Measurements from ENCODE around the gene ENDOG.

The ENDOG gene

GRCh38 chr9:128823903-128824406 lies 5.7 kb downstream of the ENDOG start:
- no peaks in the 10 kb centered on the region for H3K9me3 ChIP-seq (ENCODE audit: control insufficient read depth, low read length)
- no peaks in the 10 kb centered on the region for H3K36me3 ChIP-seq (ENCODE audit: control insufficient read depth, insufficient read depth, low read length)
- no peak overlapping the region for H3K9ac ChIP-seq (ENCODE audit: low read length)
- no peaks in the 10 kb centered on the region for H3K27me3 ChIP-seq (ENCODE audit: control insufficient read depth, insufficient read depth, low read length)
- H3K4me3 ChIP-seq (ENCODE audit: low read length) = no peak overlapping the region
- H3K4me1 ChIP-seq (ENCODE audit: control insufficient read depth, insufficient read depth, low read length) = peaks cover 14% of the 10 kb centered on the region

DNA sequence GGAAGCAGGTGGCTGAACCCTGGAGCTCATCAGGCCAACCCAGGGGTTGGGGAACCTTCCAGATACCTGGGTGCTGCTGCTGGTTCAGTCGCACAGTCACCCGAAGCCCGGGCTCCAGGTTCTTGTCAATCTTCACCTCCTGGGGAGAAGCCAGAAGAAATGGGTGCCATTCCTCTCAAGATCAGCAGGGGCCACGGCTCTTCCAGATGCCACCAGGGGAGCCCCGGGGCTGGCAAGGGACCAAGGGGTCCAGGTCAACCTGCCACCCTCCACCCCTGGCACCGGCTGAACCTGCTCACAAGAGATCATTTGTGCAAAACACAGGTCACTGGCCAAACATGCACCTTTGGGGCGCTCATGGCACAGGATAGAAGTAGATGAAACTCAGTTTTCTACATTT lies 6.6 kb downstream of the ENDOG start:
- Histone ChIP-seq H3K9me3 (ENCODE audit: control insufficient read depth, low read length) (no peaks in the 10 kb centered on the region), H3K27me3 (ENCODE audit: control insufficient read depth, insufficient read depth, low read length) (no peaks in the 10 kb centered on the region), H3K4me1 (ENCODE audit: control insufficient read depth, insufficient read depth, low read length) (peaks cover 18% of the 10 kb centered on the region), H3K4me3 (ENCODE audit: low read length) (no peak overlapping the region), H3K9ac (ENCODE audit: low read length) (no peak overlapping the region), H3K36me3 (ENCODE audit: control insufficient read depth, insufficient read depth, low read length) (no peaks in the 10 kb centered on the region)

DNA sequence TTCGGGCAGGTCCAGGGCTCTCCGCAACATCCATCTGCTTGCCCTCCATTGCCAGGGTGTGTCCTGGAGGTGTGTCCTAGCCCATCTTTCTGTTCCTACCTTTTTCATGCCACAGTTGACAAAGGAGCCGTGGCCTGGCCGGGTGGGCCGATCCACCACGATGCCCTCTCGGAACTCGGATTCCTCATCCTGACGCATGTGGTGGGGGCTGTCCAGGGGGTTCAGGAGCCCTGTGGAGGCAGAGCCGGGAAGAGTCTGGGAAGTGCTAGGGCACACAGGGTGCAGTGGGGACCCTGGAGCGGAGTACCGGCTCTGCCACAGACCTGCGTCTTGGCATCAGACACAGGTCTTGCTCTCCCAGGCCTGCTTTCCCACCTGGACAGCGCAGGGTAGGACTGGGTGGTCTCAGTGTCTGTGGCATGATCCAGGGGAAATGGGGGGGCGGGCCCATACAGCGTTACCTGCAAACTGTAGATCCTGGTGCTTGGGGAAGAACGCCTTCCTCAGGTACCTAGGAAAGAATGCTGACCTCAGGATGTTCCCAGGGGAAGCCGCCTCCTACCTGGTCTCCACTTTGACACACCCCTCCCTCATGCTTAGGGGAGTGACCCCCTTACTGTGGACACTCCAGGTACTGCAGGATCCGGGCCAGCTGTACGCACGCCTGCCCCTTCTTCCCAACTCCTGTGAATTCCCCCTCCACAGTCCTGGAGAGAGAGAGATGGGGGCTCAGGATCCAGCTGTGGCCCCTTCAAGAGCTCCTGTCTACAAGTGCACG lies 7.8 kb downstream of the ENDOG start:
- Histone ChIP-seq H3K27me3 (ENCODE audit: control insufficient read depth, insufficient read depth, low read length) (no peaks in the 10 kb centered on the region), H3K9me3 (ENCODE audit: control insufficient read depth, low read length) (no peaks in the 10 kb centered on the region), H3K4me3 (ENCODE audit: low read length) (no peak overlapping the region), H3K36me3 (ENCODE audit: control insufficient read depth, insufficient read depth, low read length) (no peaks in the 10 kb centered on the region), H3K4me1 (ENCODE audit: control insufficient read depth, insufficient read depth, low read length) (peaks cover 15% of the 10 kb centered on the region), H3K9ac (ENCODE audit: low read length) (no peak overlapping the region)

DNA sequence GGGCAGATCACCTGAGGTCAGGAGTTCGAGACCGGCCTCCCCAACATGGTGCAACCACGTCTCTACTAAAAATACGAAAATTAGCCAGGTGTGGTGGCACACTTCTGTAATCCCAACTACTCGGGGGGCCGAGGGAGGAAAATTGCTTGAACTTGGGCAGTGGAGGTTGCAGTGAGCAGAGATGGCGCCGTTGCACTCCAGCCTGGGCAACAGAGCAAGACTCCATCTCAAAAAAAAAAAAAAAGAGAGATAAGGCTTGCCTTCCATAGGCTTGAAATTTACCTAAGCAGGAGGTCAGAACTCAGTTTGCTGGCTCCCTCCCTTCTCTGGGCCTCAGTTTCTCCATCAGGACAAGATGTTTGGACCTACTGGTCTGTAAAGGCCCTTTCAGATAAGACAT lies 10.0 kb downstream of the ENDOG start:
- H3K9ac ChIP-seq (ENCODE audit: low read length) = no peak overlapping the region
- H3K4me3 ChIP-seq (ENCODE audit: low read length) = no peak overlapping the region
- H3K27me3 ChIP-seq (ENCODE audit: control insufficient read depth, insufficient read depth, low read length) = no peaks in the 10 kb centered on the region
- H3K4me1 ChIP-seq (ENCODE audit: control insufficient read depth, insufficient read depth, low read length) = peaks cover 15% of the 10 kb centered on the region
- no peaks in the 10 kb centered on the region for H3K9me3 ChIP-seq (ENCODE audit: control insufficient read depth, low read length)
- H3K36me3 ChIP-seq (ENCODE audit: control insufficient read depth, insufficient read depth, low read length) = no peaks in the 10 kb centered on the region

DNA sequence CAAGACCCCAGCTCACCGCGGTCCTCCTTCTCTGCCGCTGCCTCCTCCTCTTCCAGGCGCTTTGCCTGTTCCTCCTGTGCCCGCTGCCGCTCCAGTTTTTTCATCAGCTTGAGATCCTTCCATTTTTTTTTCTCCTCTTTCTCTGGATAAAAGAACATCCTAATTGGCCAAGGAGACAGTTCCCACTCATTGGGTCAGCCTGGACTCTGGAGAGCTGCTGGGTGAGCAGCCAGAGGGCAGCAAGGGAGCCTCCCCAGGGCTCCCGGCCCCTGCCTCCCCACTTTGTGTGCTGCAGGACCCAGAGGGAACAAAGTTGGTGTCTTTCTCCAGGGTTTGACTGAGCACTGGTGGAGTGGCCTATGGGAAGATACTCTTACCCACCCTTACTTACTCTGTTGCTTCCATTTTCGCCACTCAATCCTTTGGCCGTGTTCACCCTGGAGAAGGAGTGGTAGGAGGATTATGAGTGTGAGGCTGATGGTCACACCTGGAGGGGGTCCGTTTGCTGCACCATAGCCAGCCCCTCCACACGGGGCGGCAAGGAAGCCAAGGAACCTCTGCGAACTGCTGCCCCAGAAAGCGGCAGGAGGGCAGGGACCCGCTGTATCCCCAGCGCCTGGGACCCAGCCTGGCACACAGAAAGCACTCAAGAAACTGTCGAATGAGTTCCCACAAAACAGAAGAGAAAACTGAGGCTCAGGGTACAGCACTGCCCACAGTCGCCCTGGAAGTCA lies 10.6 kb downstream of the ENDOG start:
- Histone ChIP-seq H3K36me3 (ENCODE audit: control insufficient read depth, insufficient read depth, low read length) (no peaks in the 10 kb centered on the region), H3K9me3 (ENCODE audit: control insufficient read depth, low read length) (no peaks in the 10 kb centered on the region), H3K9ac (ENCODE audit: low read length) (peak overlapping the region; percentile 87)

GRCh38 chr9:128829477-128830251 lies 11.4 kb downstream of the ENDOG start, which contains the start of gene SPOUT1:
Gene SPOUT1 (minus strand): TSS chr9:128829794. CDS start chr9:128829780, 14 bp downstream.
- Histone ChIP-seq H3K36me3 (ENCODE audit: control insufficient read depth, insufficient read depth, low read length) (no peaks in the 10 kb centered on the region), H3K9me3 (ENCODE audit: control insufficient read depth, low read length) (no peaks in the 10 kb centered on the region), H3K4me3 (ENCODE audit: low read length) (peak within 1 kb of the TSS; percentile 89), H3K27me3 (ENCODE audit: control insufficient read depth, insufficient read depth, low read length) (no peaks in the 10 kb centered on the region), H3K4me1 (ENCODE audit: control insufficient read depth, insufficient read depth, low read length) (peaks cover 15% of the 10 kb centered on the region), H3K9ac (ENCODE audit: low read length) (peak within 1 kb of the TSS; percentile 87)

More for the DNA sequence above, 10.6 kb downstream of the ENDOG start:
- Histone ChIP-seq H3K4me1 (ENCODE audit: control insufficient read depth, insufficient read depth, low read length) (peaks cover 15% of the 10 kb centered on the region), H3K4me3 (ENCODE audit: low read length) (peak overlapping the region; percentile 89), H3K27me3 (ENCODE audit: control insufficient read depth, insufficient read depth, low read length) (no peaks in the 10 kb centered on the region)

DNA sequence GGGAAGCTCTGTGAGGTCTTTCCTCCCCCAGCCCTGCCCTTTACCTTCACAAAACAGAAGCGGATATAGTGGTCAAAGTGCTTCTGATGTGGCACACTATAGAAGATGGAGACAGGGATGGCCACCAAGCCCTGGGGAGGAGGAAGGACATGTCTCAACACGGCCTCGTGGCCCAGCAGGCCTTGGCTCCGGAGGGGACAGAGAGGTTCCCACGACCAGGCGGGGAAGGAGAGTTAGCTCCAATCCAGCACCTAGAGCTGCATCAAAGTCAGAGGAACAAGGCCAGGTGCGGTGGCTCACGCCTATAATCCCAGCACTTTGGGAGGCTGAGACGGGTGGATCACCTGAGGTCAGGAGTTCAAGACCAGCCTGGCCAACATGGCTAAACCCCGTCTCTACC lies 15.4 kb downstream of the ENDOG start:
- Histone ChIP-seq H3K9ac (ENCODE audit: low read length) (no peak overlapping the region), H3K4me3 (ENCODE audit: low read length) (no peak overlapping the region), H3K27me3 (ENCODE audit: control insufficient read depth, insufficient read depth, low read length) (no peaks in the 10 kb centered on the region), H3K4me1 (ENCODE audit: control insufficient read depth, insufficient read depth, low read length) (peaks cover 12% of the 10 kb centered on the region), H3K36me3 (ENCODE audit: control insufficient read depth, insufficient read depth, low read length) (no peaks in the 10 kb centered on the region), H3K9me3 (ENCODE audit: control insufficient read depth, low read length) (no peaks in the 10 kb centered on the region)

DNA sequence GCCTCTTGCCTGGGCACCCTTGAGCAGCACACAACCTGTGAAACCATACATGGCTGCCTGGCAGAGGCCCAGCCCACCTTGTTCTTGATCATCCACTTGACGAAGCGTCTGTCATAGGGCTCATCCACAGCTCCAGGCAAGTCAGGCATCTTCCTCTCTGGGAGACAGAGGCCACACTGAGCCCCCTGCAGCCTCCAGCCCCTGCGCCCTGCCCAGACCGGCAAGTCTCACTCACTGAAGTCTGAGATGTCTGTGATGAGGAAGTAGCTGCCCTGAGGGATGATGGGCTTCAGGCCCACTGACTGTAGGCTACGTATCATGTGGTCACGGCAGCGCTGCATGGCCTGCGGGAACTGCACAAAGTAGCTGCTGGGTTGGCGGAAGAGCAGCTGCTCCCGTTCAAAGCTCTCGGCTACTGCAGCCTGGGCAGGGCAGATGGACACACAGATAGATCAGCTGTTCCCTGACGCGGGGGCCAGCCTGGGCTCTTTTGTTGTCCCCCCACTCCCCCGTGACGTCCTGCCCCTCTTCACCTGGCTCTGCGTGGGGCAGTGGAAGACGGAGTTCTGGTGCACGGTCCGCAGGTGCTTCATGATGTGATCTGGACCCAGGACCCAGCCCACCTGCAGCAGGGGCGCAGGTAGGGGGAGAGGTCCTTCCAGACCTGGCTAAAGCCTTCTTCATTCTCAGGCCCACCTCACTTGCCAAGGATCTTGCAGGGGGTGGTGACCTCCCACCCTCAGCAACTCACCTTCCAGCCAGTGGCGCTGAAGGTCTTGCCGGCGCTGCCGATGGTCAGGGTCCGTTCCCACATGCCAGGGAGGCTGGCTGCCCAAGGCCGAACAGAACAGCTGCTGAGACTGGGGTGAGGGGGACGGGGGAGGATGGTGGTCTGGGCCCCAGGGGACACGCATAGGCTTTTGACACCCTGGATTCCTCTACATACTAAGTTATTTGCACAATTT lies 17.2 kb downstream of the ENDOG start:
- no peaks in the 10 kb centered on the region for H3K4me1 ChIP-seq (ENCODE audit: control insufficient read depth, insufficient read depth, low read length)
- no peaks in the 10 kb centered on the region for H3K27me3 ChIP-seq (ENCODE audit: control insufficient read depth, insufficient read depth, low read length)
- H3K9me3 ChIP-seq (ENCODE audit: control insufficient read depth, low read length) = no peaks in the 10 kb centered on the region
- H3K36me3 ChIP-seq (ENCODE audit: control insufficient read depth, insufficient read depth, low read length) = no peaks in the 10 kb centered on the region
- no peak overlapping the region for H3K9ac ChIP-seq (ENCODE audit: low read length)
- no peak overlapping the region for H3K4me3 ChIP-seq (ENCODE audit: low read length)

DNA sequence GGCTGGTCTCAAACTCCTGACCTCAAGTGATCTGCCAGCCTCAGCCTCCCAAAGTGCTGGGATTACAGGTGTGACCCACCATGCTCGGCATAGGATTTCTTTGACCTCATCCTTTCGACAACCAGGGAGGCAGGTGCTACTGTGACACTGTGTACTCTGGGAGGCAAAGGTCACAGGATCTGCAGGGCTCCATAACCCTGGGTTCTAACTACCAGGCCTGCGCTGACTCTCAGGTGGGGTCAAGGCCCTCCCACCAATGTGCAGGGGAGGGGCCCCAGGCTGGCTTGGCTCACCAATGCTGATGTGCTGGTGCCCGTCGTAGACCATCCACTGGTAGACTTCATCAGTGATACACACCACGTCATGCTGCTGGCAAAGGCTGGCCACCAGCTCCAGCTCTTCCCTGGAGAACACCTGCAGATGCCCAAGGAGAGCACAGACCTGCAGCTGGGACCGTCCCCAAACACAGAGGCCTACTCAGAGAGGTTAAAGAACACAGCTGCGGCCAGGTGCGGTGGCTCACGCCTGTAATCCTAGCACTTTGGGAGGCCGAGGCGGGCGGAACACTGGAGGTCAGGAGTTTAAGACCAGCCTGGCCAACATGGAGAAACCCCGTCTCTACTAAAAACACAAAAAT lies 18.3 kb downstream of the ENDOG start:
- Histone ChIP-seq H3K27me3 (ENCODE audit: control insufficient read depth, insufficient read depth, low read length) (no peaks in the 10 kb centered on the region), H3K4me1 (ENCODE audit: control insufficient read depth, insufficient read depth, low read length) (no peaks in the 10 kb centered on the region), H3K9me3 (ENCODE audit: control insufficient read depth, low read length) (no peaks in the 10 kb centered on the region), H3K36me3 (ENCODE audit: control insufficient read depth, insufficient read depth, low read length) (no peaks in the 10 kb centered on the region), H3K9ac (ENCODE audit: low read length) (no peak overlapping the region), H3K4me3 (ENCODE audit: low read length) (no peak overlapping the region)

- Histone ChIP-seq H3K9me3 (ENCODE audit: control insufficient read depth, low read length) (no peaks in the 10 kb centered on the region), H3K27me3 (ENCODE audit: control insufficient read depth, insufficient read depth, low read length) (no peaks in the 10 kb centered on the region), H3K36me3 (ENCODE audit: control insufficient read depth, insufficient read depth, low read length) (no peaks in the 10 kb centered on the region)
These were observed 20.0 kb downstream of the ENDOG start for GRCh38 chr9:128838338-128838737.

GRCh38 chr9:128840524-128840923 lies 22.2 kb downstream of the ENDOG start:
- Histone ChIP-seq H3K4me1 (ENCODE audit: control insufficient read depth, insufficient read depth, low read length) (no peaks in the 10 kb centered on the region), H3K4me3 (ENCODE audit: low read length) (no peak overlapping the region), H3K27me3 (ENCODE audit: control insufficient read depth, insufficient read depth, low read length) (no peaks in the 10 kb centered on the region), H3K9me3 (ENCODE audit: control insufficient read depth, low read length) (no peaks in the 10 kb centered on the region), H3K36me3 (ENCODE audit: control insufficient read depth, insufficient read depth, low read length) (no peaks in the 10 kb centered on the region), H3K9ac (ENCODE audit: low read length) (no peak overlapping the region)

More at GRCh38 chr9:128838338-128838737, 20.0 kb downstream of the ENDOG start:
- H3K4me3 ChIP-seq (ENCODE audit: low read length) = no peak overlapping the region
- no peaks in the 10 kb centered on the region for H3K4me1 ChIP-seq (ENCODE audit: control insufficient read depth, insufficient read depth, low read length)
- no peak overlapping the region for H3K9ac ChIP-seq (ENCODE audit: low read length)

Measured in mucosa of stomach (tissue), 1 donor.